Calu3 (cell line): ENCODE data around the gene TNFRSF18. TPM values are rescaled to one million over a fixed set of nuclear protein-coding genes. Genes with fewer than 3 reads are reported as not detected.

Experiments
- BruUV-seq: library from RNA; stranded (reverse); fragments of 400-500 nt; replicated peaks from 2 replicates; lab custom pipeline; 2021; lab: Mats Ljungman, UMichigan
- CTCF ChIA-PET: fragments of 300-600 bp; sonication (Branson Sonifier 250); formaldehyde crosslinking; loops from one replicate; lab custom pipeline; 2022; ENCODE audit warnings: antibody characterized with exemption; lab: Charles Lee
- DNase-seq: peaks from one replicate; pipeline ENCODE4 v3.0.0; 2022
- H3K27ac Mint-ChIP-seq: one replicate; pipeline ENCODE4 v1.8.0; 2022; ENCODE audit warnings: mixed read lengths; ENCODE audit not compliant: unreplicated experiment
- H3K27me3 Mint-ChIP-seq: one replicate; pipeline ENCODE4 v1.8.0; 2022; ENCODE audit warnings: mixed read lengths; ENCODE audit not compliant: unreplicated experiment
- H3K36me3 Mint-ChIP-seq: one replicate; pipeline ENCODE4 v1.8.0; 2022; ENCODE audit warnings: mild to moderate bottlenecking, moderate library complexity, mixed read lengths; ENCODE audit not compliant: insufficient read depth, unreplicated experiment
- H3K4me1 Mint-ChIP-seq: one replicate; pipeline ENCODE4 v1.8.0; 2022; ENCODE audit warnings: mild to moderate bottlenecking, low read depth, mixed read lengths; ENCODE audit not compliant: unreplicated experiment
- H3K4me3 Mint-ChIP-seq: one replicate; pipeline ENCODE4 v1.8.0; 2022; ENCODE audit warnings: mild to moderate bottlenecking, low read depth, moderate library complexity, mixed read lengths; ENCODE audit not compliant: unreplicated experiment
- H3K9me3 Mint-ChIP-seq: one replicate; pipeline ENCODE4 v1.8.0; 2022; ENCODE audit warnings: low read depth, mixed read lengths; ENCODE audit not compliant: unreplicated experiment
- CTCF ChIP-seq: fragments of 200-600 bp; IDR thresholded peaks from one replicate; pipeline ENCODE4 v1.8.0; 2022; ENCODE audit warnings: antibody characterized with exemption; ENCODE audit not compliant: unreplicated experiment
- intact Hi-C: fragments of 100-400 bp; cut with micrococcal nuclease; formaldehyde crosslinking; loops from one replicate; pipeline ENCODE4 v1.10.0; 2022; ENCODE audit not compliant: unreplicated experiment
- total RNA-seq: library from RNA; stranded (reverse); gene quantifications from 2 replicates; pipeline ENCODE4 v1.2.3, GENCODE V29; 2022

Gene TNFRSF18
- total RNA-seq, 1 experiment from 2014 or later = not detected

- CTCF ChIA-PET = no interaction called here
- Mint-ChIP-seq H3K27me3 (no peaks in the 10 kb centered on the region), H3K27ac (no peak overlapping the region), H3K36me3 (peaks cover 50% of the 10 kb centered on the region), H3K9me3 (no peaks in the 10 kb centered on the region), H3K4me1 (peaks cover 8% of the 10 kb centered on the region), H3K4me3 (no peak overlapping the region)
- TF ChIP-seq CTCF = no peak
- intact Hi-C loops = no loop called here
- DNase-seq = no peak
- BruUV-seq = no TSS peak
Observed at GRCh38 chr1:1227386-1227785, 21.0 kb upstream of the TNFRSF18 start.

GRCh38 chr1:1226566-1227362, 20.4 kb upstream of the TNFRSF18 start:
- Mint-ChIP-seq H3K4me3 (no peak overlapping the region), H3K36me3 (peaks cover 47% of the 10 kb centered on the region), H3K27me3 (no peaks in the 10 kb centered on the region), H3K9me3 (no peaks in the 10 kb centered on the region), H3K27ac (no peak overlapping the region), H3K4me1 (peaks cover 8% of the 10 kb centered on the region)
- BruUV-seq = no TSS peak
- intact Hi-C loops = no loop called here
- no peak for DNase-seq
- no peak for TF ChIP-seq CTCF
- CTCF ChIA-PET = no interaction called here

GRCh38 chr1:1225913-1226312, 19.5 kb upstream of the TNFRSF18 start:
- CTCF ChIA-PET = no interaction called here
- intact Hi-C loops = no loop called here
- TF ChIP-seq CTCF = no peak

GRCh38 chr1:1225238-1225845, 18.9 kb upstream of the TNFRSF18 start:
- Mint-ChIP-seq H3K27ac (no peak overlapping the region), H3K4me3 (no peak overlapping the region), H3K4me1 (peaks cover 8% of the 10 kb centered on the region), H3K9me3 (no peaks in the 10 kb centered on the region), H3K27me3 (no peaks in the 10 kb centered on the region), H3K36me3 (peaks cover 42% of the 10 kb centered on the region)
- no peak for TF ChIP-seq CTCF
- no peak for DNase-seq
- no TSS peak for BruUV-seq
- CTCF ChIA-PET = no interaction called here
- intact Hi-C loops = no loop called here

More at GRCh38 chr1:1225913-1226312, 19.5 kb upstream of the TNFRSF18 start:
- Mint-ChIP-seq H3K4me1 (peaks cover 8% of the 10 kb centered on the region), H3K27me3 (no peaks in the 10 kb centered on the region), H3K4me3 (no peak overlapping the region), H3K9me3 (no peaks in the 10 kb centered on the region), H3K36me3 (peaks cover 42% of the 10 kb centered on the region), H3K27ac (no peak overlapping the region)
- no TSS peak for BruUV-seq
- no peak for DNase-seq
